ENCODE measurements around the gene FAM167B. TPM values are rescaled to one million over a fixed set of nuclear protein-coding genes. Genes with fewer than 3 reads are reported as not detected.

FAM167B gene
- total RNA-seq, result 1 to 10 TPM in 1 of 2 donors, not detected in 1; 4.9 TPM

DNA sequence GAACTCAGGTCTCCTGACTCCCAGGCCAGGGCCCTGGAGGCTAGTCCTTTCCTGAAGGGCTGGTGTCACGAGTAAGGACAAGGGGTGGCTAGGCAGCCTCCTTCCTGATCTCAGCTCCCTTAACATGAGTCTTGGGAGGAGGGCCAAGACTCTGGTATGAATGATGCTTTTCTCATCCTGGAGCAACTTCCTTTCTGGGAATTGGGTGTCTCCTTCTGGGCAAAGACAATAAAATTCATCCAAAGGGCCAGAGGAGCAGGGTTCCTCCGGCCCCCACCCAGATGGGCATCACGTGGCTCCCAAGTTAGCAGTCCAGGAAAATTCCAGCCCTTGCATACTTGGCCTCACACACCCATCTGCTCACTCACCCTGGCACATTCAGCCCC is at the start of gene FAM167B:
Gene FAM167B, plus strand, starts transcription at position 335 of the 386 bp plus-strand sequence. CDS start 200 bp downstream, outside the sequence.
- 67 to 86% methylated on average over 2 to 3 of the region's 3 CpGs for WGBS, 2 donors
- intact Hi-C loops (cut with DNase I), result no loop called here
- Histone ChIP-seq H3K9me3 (no peaks in the 10 kb centered on the region), H3K27ac (peak within 1 kb of the TSS in 3 of 4 donors; percentile 26 to 42 (median 34)), H3K4me3 (no peak within 1 kb of the TSS), H3K4me1 (peaks cover 37% of the 10 kb centered on the region), H3K36me3 (replicated peaks in 1 of 2; ENCODE audit: insufficient read depth in 1 of 2, low read depth in 2 of 2) (no peaks in the 10 kb centered on the region), H3K27me3 (no peaks in the 10 kb centered on the region)
- TF ChIP-seq, protein P1, sequence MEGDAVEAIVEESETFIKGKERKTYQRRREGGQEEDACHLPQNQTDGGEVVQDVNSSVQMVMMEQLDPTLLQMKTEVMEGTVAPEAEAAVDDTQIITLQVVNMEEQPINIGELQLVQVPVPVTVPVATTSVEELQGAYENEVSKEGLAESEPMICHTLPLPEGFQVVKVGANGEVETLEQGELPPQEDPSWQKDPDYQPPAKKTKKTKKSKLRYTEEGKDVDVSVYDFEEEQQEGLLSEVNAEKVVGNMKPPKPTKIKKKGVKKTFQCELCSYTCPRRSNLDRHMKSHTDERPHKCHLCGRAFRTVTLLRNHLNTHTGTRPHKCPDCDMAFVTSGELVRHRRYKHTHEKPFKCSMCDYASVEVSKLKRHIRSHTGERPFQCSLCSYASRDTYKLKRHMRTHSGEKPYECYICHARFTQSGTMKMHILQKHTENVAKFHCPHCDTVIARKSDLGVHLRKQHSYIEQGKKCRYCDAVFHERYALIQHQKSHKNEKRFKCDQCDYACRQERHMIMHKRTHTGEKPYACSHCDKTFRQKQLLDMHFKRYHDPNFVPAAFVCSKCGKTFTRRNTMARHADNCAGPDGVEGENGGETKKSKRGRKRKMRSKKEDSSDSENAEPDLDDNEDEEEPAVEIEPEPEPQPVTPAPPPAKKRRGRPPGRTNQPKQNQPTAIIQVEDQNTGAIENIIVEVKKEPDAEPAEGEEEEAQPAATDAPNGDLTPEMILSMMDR (IDR thresholded peaks at IDR 0.05), result no peak
- DNase-seq (no peak), ATAC-seq (peak; percentile 23)

DNA sequence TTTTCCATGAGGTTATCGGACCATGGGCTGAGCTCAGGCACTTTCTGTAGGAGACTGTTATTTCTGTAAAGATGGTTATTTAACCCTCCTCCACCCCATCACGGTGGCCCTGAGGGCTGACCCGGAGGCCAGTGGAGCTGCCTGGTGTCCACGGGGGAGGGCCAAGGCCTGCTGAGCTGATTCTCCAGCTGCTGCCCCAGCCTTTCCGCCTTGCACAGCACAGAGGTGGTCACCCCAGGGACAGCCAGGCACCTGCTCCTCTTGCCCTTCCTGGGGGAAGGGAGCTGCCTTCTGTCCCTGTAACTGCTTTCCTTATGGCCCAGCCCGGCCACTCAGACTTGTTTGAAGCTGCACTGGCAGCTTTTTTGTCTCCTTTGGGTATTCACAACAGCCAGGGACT is 49.2 kb upstream of the FAM167B start:
- TF ChIP-seq, protein P1 (IDR thresholded peaks at IDR 0.05), result no peak
- TF ChIP-seq POLR2A (IDR thresholded peaks at IDR 0.05), result no peak
- Histone ChIP-seq H3K4me1 (peaks cover 31% of the 10 kb centered on the region), H3K4me3 (no peak overlapping the region), H3K36me3 (replicated peaks in 1 of 2; ENCODE audit: insufficient read depth in 1 of 2, low read depth in 2 of 2) (peaks cover 20 to 22% of the 10 kb centered on the region in 2 donors), H3K27me3 (no peaks in the 10 kb centered on the region), H3K9me3 (no peaks in the 10 kb centered on the region), H3K27ac (no peak overlapping the region)
- no peak for DNase-seq
- intact Hi-C loops (cut with DNase I), result no loop called here
- 39 to 53% methylated on average over 6 of the region's 6 CpGs for WGBS, 2 donors
- no peak for ATAC-seq

DNA sequence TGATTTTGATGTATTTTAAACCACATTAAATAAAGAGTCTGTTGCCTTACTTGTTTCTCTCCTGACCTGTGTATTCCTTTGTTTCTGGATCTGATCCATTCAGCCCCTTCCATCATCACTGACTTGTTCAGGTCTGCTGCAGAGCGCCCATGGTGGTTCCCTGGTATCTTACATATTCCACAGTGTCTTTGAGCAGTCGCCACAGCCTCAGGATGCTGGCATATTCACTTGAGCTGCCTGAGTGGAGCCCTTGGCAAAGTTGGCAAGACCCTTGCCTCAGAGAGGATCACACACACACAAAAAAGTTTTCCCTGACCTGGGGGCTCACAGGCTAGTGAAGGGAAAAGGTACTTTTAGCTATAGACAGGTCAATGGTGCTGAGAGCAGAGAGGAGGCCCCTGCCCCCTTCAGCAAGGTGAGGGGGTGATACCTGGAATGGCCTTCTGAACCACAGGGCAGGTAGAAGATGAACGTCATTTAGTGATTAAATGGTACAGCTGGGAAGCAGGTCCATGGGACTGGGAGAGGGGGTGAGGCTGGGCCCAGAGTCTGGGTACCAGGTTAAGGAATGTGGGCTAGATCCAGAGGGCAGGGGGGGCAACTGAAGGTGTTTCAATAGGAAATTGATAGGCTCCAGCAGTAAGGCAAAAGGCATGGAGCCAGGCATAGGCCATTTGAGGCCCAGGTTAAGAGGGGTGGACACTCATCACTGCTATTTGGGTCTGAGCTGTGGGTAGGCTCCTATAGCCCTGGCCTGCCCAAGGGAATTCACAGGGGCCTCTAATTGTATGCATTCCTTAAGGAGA is 48.6 kb upstream of the FAM167B start:
- no peaks in the 10 kb centered on the region for H3K27me3 ChIP-seq
- H3K36me3 ChIP-seq (replicated peaks in 1 of 2; ENCODE audit: insufficient read depth in 1 of 2, low read depth in 2 of 2), result peaks cover 15 to 17% of the 10 kb centered on the region in 2 donors
- H3K4me1 ChIP-seq, result peaks cover 31% of the 10 kb centered on the region
- ATAC-seq (no peak), DNase-seq (no peak)
- H3K4me3 ChIP-seq, result no peak overlapping the region
- WGBS, 2 donors, result 77 to 83% methylated on average over 3 of the region's 3 CpGs
- TF ChIP-seq POLR2A (IDR thresholded peaks at IDR 0.05), result no peak
- TF ChIP-seq, protein P1 (IDR thresholded peaks at IDR 0.05), result no peak
- intact Hi-C loops (cut with DNase I), result no loop called here
- H3K27ac ChIP-seq, result no peak overlapping the region
- no peaks in the 10 kb centered on the region for H3K9me3 ChIP-seq

DNA sequence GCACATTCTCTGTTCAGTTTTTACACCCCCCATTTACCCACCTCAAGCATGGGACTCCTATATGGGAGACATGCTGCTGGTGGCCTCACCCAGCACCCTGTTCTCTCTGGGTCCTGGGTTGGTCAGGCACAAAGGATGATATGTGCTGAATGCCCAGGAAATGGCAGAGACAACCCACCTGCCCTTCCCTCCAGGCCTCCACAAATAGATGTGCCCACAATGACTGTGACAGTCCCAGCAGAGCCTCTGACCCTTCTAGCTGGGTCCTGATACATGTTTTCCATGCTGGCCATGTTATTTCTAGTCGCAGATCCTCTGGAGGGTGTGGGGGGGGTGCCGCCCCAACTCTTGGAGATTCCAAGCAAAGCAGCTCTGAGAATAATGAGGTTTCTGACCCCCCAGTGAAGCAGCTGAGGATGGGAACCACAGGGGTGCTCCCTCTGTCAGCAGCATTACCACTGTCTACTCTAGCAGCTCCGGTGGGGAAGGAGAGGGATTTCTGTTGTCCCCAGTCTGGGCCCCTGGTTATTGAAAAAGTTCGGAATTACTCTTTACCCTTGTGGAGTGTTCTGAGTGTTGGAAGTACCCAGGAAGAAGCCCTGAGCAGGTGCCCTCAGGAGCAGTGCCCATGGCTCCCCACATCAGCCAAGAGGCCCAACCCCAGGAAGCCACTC is 47.8 kb upstream of the FAM167B start:
- Histone ChIP-seq H3K9me3 (no peaks in the 10 kb centered on the region), H3K27me3 (no peaks in the 10 kb centered on the region), H3K4me3 (no peak overlapping the region), H3K36me3 (replicated peaks in 1 of 2; ENCODE audit: insufficient read depth in 1 of 2, low read depth in 2 of 2) (peaks cover 7 to 11% of the 10 kb centered on the region in 2 donors), H3K4me1 (peaks cover 31% of the 10 kb centered on the region), H3K27ac (peak overlapping the region; percentile 72 to 77 (median 74))
- TF ChIP-seq, protein P1 (IDR thresholded peaks at IDR 0.05), result no peak
- TF ChIP-seq POLR2A (IDR thresholded peaks at IDR 0.05), result no peak
- 56 to 83% methylated on average over 2 to 4 of the region's 4 CpGs for WGBS, 2 donors
- intact Hi-C loops (cut with DNase I), result no loop called here
- DNase-seq (no peak), ATAC-seq (no peak)

Measured in body of pancreas (tissue), 4 donors.